HEK293T (cell line): ENCODE results near the gene RAPH1.

Source experiments
- CTCF ChIA-PET: fragments of 350-600 bp; formaldehyde crosslinking; extraction: SDS; loops from one replicate; lab custom pipeline; 2021; ENCODE audit warnings: antibody characterized with exemption, inconsistent platforms; lab: Yijun Ruan, JAX
- POLR2A ChIA-PET: fragments of 350-600 bp; formaldehyde crosslinking; extraction: SDS; loops from one replicate; lab custom pipeline; 2020; ENCODE audit warnings: antibody characterized with exemption, inconsistent platforms; lab: Yijun Ruan, JAX
- DNase-seq: peaks from one replicate; pipeline ENCODE4 v3.0.0; 2012; ENCODE audit warnings: mixed read lengths; ENCODE audit errors: extremely low spot score
- ARNT ChIP-seq: fragments of 450-650 bp; IDR thresholded peaks from 2 replicates; pipeline ENCODE4 v1.6.1; 2017; ENCODE audit warnings: mild to moderate bottlenecking
- BHLHE40 ChIP-seq: fragments of 450-650 bp; IDR thresholded peaks from 2 replicates; pipeline ENCODE4 v1.6.1; 2016; ENCODE audit warnings: mild to moderate bottlenecking, moderate library complexity, borderline replicate concordance
- CTBP1 ChIP-seq: fragments of 450-650 bp; IDR thresholded peaks from 2 replicates; pipeline ENCODE4 v1.6.1; 2016; ENCODE audit warnings: borderline replicate concordance
- ELF4 ChIP-seq: fragments of 450-650 bp; IDR thresholded peaks from 2 replicates; pipeline ENCODE4 v1.6.1; 2017; ENCODE audit warnings: antibody characterized with exemption
- FOXA1 ChIP-seq: fragments of 450-650 bp; IDR thresholded peaks from 2 replicates; pipeline ENCODE4 v1.6.1; 2016; ENCODE audit warnings: mild to moderate bottlenecking
- FOXK2 ChIP-seq: fragments of 450-650 bp; IDR thresholded peaks from 2 replicates; pipeline ENCODE4 v1.6.1; 2016; ENCODE audit warnings: mild to moderate bottlenecking
- FOXM1 ChIP-seq: fragments of 450-650 bp; IDR thresholded peaks from 2 replicates; pipeline ENCODE4 v1.6.1; 2017; ENCODE audit warnings: mild to moderate bottlenecking, borderline replicate concordance
- HDGF ChIP-seq: fragments of 450-650 bp; IDR thresholded peaks from 2 replicates; pipeline ENCODE4 v1.6.1; 2017; ENCODE audit warnings: antibody characterized with exemption, borderline replicate concordance
- L3MBTL2 ChIP-seq: fragments of 450-650 bp; conservative IDR thresholded peaks from 2 replicates; pipeline ENCODE4 v1.6.1; 2016; ENCODE audit warnings: mild to moderate bottlenecking
- LEF1 ChIP-seq: fragments of 450-650 bp; IDR thresholded peaks from 2 replicates; pipeline ENCODE4 v1.6.1; 2017; ENCODE audit warnings: mild to moderate bottlenecking, borderline replicate concordance
- NFRKB ChIP-seq: fragments of 450-650 bp; IDR thresholded peaks from 2 replicates; pipeline ENCODE4 v1.6.1; 2016; ENCODE audit warnings: mild to moderate bottlenecking, moderate library complexity
- PKNOX1 ChIP-seq: fragments of 450-650 bp; IDR thresholded peaks from 2 replicates; pipeline ENCODE4 v1.6.1; 2016
- SP1 ChIP-seq: fragments of 450-650 bp; IDR thresholded peaks from 2 replicates; pipeline ENCODE4 v1.6.1; 2017
- SUZ12 ChIP-seq: fragments of 450-650 bp; IDR thresholded peaks from 2 replicates; pipeline ENCODE4 v1.6.1; 2016; ENCODE audit warnings: mild to moderate bottlenecking
- TARDBP ChIP-seq: fragments of 450-650 bp; IDR thresholded peaks from 2 replicates; pipeline ENCODE4 v1.6.1; 2016
- ZNF384 ChIP-seq: fragments of 450-650 bp; IDR thresholded peaks from 2 replicates; pipeline ENCODE4 v1.6.1; 2016

The RAPH1 gene

DNA sequence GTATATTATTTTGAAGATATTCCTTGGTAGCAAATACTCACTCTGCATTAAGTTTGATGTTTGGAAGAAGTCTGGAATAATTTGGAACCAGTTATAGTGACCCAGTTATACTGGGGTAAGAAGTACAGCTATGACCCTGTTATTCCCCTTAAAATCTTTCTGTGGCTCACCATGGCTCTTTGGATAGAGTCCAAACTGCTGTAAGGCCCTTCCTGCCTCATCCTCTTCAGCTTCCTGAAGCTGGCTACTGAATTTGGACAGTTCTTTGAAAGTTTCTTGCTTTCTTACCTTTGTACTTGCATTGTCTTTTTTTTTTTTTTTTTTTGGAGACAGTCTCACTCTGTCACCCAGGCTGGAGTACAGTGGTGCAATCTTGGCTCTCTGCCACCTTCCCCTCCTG lies 121.3 kb downstream of the RAPH1 start:
- ChIA-PET POLR2A (no interaction called here), CTCF (no interaction called here)
- TF ChIP-seq FOXK2 (no peak), FOXA1 (no peak), ZNF384 (no peak)
- no peak for DNase-seq

DNA sequence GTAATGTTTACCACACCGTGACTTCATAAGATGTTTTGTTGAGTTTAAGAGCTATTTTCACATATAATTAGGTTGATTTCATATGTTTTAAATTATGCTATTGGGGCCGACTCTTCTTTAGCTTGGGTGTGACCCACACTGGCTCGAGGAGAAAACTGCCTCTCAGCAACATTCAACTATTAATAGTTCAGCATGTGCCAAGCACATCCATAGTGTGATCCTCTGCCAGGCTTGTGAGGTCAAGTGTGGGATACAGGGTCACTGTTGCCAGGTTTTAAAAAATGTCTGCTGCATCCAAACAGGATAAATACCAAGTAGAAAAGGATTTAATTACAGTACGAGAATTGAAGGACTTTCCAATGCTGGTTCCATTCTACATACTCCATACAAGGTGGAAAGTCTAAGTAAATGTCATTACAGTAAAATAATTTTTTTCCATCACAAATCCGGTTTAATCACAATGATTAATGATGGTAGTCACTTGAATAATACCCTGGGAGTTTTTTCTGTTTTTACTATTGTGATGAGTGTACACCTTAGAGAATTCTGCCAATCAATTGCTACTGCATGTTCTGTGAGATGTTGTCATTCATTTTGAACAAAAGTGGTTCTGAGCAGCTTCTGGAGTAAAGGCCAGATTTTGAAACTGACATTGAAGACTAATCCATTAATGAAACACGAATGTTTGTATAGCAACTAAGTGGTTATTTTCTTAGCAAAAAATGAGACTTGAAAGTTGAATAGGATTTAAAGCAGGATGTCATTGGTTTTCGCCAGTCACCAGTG lies 122.4 kb downstream of the RAPH1 start:
- TF ChIP-seq PKNOX1 = no peak
- ChIA-PET POLR2A (no interaction called here), CTCF (no interaction called here)
- DNase-seq = no peak

DNA sequence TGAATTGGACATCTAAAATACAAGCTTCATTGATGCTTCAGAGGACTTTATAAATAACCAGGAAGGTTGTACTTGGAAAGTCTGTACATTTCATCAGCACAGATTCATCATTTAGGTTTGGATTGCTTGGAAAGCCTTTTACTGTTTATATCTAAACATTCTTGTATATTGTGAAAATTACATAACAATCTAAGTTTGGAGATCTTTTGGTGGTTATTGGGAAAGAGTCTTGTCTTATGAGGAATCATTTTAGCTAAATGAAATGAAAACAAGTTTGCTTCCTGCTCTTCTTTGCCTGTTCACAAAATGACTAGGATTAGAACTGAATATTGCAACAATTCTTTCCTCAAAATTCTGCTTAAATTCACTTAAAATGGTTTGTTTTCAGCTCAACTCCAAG lies 127.6 kb downstream of the RAPH1 start:
- ChIA-PET POLR2A (no interaction called here), CTCF (no interaction called here)
- DNase-seq = no peak
- TF ChIP-seq SP1 (no peak), CTBP1 (no peak), FOXM1 (no peak), TARDBP (no peak), LEF1 (no peak), SUZ12 (no peak), ARNT (no peak)

DNA sequence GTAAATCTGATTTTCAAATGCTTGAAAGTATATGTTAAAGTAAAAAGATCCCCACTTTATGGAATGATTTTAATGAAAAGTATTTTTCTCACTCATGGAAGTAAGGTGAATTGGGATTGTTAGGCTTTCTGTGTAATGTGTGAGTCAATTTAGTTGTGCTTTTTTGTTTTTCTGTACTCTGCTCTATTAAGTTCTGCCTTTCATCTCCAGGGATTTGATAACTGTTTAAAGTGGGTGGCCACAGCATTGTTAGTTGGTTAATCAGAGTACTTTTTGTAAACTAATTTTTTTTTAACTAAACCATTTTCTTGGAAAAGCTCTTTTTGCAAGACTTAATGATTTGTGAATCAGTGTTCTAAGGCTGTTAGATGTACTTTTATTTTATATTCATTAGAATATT lies 130.1 kb downstream of the RAPH1 start:
- DNase-seq = no peak
- ChIA-PET POLR2A (no interaction called here), CTCF (no interaction called here)
- TF ChIP-seq BHLHE40 (no peak), CTBP1 (no peak), SUZ12 (no peak), NFRKB (no peak), SP1 (no peak), ARNT (no peak), ZNF384 (no peak), LEF1 (no peak), ELF4 (no peak)

GRCh38 chr2:203400805-203401585 lies 134.1 kb downstream of the RAPH1 start:
- ChIA-PET POLR2A (no interaction called here), CTCF (interaction anchor here (0.5 kb wide), 1 partner anchor 416 kb away, joined by 3 read pairs; no protein-coding TSS in a partner anchor)
- TF ChIP-seq BHLHE40 (no peak), FOXA1 (no peak), PKNOX1 (no peak), ZNF384 (no peak), ARNT (no peak), ELF4 (no peak), TARDBP (no peak), FOXK2 (no peak), LEF1 (no peak), SP1 (no peak), NFRKB (no peak), HDGF (no peak), CTBP1 (no peak), FOXM1 (no peak), SUZ12 (no peak), L3MBTL2 (no peak)
- DNase-seq = no peak

DNA sequence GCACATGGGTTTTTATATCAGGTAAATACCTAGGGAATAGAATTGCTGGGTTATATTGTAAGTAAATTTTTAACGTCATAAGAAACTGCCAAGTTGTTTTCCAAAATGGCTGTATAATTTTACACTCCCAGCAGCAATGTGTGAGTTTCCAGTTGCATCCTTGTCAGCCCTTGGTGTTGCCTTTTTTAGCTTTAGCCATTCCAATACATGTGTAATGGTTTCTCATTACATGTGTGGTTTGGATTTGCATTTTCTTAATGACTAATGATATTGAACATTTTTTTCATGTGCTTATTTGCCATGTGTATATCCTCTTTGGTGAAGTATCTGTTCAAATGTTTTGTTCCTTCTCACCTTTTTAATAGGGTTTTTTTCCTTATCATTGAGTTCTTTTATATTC lies 136.1 kb downstream of the RAPH1 start:
- no peak for TF ChIP-seq ZNF384
- no peak for DNase-seq
- CTCF ChIA-PET = no interaction called here
- POLR2A ChIA-PET = no interaction called here

DNA sequence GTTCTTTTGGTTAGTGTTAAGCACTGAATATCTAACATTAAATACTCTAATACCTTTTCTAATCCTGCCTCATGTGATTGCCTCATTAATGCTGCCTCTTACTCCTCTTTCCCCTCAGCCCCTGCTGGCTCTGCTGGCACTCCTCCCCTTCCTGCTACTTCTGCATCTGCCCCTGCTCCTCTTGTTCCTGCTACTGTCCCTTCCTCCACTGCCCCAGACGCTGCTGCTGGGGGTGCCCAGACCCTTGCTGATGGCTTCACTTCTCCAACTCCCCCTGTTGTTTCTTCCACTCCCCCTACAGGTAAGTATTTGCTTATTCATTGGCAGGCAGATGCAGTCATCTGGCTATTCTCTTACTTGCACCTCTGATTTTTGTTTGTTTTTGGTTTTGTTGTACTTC lies 138.4 kb downstream of the RAPH1 start:
- CTCF ChIA-PET = no interaction called here
- POLR2A ChIA-PET = no interaction called here
- TF ChIP-seq BHLHE40 (no peak), SP1 (no peak), SUZ12 (no peak), CTBP1 (no peak), FOXA1 (no peak), HDGF (no peak), NFRKB (no peak), ARNT (no peak), ZNF384 (no peak), L3MBTL2 (no peak), TARDBP (no peak), LEF1 (no peak), FOXK2 (no peak), FOXM1 (no peak), PKNOX1 (no peak), ELF4 (no peak)
- DNase-seq = peak; percentile 9
